Ramos (cell line): Measurements from ENCODE around the gene ZDHHC18.
"Not testable (repeated sequence)": the region's sequence is repeated elsewhere in the genome, so short reads cannot be mapped to it uniquely, and the experiment has no call there.

Experiments
- in situ Hi-C: fragments of 300-500 bp; cut with MboI; formaldehyde crosslinking; loops from one replicate; pipeline ENCODE4 v1.14.3; 2022; ENCODE audit warnings: low sequenced_read_pairs; ENCODE audit not compliant: unreplicated experiment

The ZDHHC18 gene

GRCh38 chr1:26790551-26790953 lies 35.9 kb upstream of the ZDHHC18 start:
- in situ Hi-C loops = no loop called here

GRCh38 chr1:26791148-26791547 lies 35.3 kb upstream of the ZDHHC18 start:
- in situ Hi-C loops = no loop called here

DNA sequence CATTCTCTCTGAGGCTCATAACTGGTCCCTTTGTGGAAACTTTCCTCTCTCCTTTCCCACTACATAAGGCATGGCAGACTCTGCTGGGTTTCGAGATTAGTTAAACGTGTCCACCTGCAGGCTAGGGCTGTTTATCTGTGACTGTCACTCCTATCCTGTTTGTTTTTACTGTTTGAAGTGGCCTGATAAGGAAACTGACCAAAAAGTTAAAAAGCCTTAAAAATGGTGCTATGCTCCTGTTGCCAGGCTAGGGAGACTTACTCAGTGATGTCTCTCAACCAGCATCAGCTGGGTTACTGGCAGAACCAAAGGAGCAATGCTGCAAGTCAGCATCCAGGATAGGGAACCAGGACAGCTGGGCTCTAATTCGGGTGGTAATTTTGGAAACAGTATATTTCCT lies 34.9 kb upstream of the ZDHHC18 start:
- in situ Hi-C loops = no loop called here

DNA sequence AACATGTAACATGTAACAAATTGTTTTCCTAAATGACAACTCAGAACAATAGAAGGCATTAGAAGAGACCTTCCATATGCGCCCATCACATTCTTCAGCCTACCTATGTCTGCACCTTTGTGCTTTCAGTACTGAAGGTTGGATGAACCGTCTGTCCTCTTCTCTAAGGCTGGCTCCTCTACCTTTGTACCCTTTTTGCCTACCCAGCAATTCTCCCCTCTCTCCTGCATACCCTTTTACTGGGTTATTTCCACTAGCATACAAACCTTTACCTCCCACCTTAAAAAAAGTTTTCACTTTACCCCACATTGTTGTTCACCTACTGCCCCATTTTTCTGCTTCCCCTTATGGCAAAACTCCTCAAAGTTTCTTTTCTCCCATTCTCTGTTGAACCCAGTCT lies 33.6 kb upstream of the ZDHHC18 start:
- in situ Hi-C loops = no loop called here

GRCh38 chr1:26794391-26794790 lies 32.1 kb upstream of the ZDHHC18 start:
- in situ Hi-C loops = no loop called here

DNA sequence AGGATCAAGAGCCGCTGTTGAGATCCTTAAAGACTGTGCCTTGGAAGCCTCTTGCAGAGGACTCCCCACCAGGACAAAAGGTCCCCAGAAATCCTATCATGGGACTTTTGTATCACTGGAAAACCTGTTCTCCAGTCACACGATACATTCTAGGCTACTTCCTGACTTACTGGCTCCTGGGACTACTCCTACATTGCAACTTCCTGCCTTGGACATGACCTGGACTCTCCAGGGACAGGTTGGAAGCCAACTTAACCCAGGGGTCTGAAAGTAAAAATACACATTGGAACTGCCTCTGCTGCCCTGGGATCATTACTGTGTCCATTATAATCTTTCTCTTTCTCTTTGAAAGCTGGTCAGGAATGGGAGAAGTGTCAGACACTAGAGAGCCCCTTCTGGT lies 28.9 kb upstream of the ZDHHC18 start:
- in situ Hi-C loops = loop anchor here (5.0 kb wide), 1 partner anchor 205 kb away; no protein-coding TSS in a partner anchor

DNA sequence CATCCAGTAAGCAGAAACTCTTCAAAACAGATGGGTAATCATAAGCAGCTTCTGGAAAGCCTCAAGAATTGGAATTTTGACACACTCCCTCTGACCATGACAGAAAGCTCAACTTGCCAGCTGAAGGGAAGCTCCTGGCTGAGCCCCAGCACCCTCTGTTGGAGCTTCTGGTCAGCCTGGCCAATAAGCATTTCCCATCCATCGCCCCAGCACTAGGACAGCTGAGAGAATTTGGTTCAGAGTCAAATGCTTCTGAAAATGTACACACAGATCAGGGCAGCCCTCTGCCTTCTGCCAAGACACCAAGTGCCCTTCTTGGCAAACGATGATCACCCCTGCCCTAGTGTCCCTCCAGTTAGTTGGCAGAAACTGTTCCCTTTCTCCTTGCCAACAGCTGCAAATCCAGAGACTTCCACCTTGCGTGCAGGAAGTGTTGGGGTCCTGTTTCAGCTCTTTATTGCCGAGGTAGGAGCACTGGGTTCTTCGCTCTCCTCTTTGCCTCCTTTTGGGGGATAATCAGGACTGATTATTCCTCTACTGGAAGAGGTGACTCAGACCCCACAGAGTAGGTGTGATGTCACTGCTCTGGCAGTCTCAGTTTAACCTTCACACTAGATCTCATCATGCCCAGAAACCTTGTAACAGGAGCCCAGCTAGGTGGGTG lies 26.9 kb upstream of the ZDHHC18 start:
- in situ Hi-C loops = loop anchor here (5.0 kb wide), 1 partner anchor 207 kb away; no protein-coding TSS in a partner anchor

GRCh38 chr1:26803932-26804331 lies 22.6 kb upstream of the ZDHHC18 start:
- in situ Hi-C loops = not testable (repeated sequence)

DNA sequence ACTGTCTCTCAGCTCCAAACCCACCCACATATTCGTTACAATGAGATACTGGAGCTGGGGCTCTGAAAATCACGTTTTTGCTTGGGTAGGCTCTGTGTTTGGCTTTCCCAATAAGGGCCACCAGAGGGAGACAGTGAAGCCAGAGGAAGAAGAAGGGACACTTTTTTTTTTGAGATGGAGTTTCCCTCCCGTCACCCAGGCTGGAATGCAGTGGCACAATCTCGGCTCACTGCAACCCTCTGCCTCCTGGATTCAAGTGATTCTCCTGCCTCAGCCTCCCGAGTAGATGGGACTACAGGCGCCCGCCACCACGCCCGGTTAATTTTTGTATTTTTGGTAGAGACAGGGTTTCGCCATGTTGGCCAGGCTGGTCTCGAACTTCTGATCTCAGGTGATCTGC lies 16.4 kb upstream of the ZDHHC18 start:
- in situ Hi-C loops = not testable (repeated sequence)

DNA sequence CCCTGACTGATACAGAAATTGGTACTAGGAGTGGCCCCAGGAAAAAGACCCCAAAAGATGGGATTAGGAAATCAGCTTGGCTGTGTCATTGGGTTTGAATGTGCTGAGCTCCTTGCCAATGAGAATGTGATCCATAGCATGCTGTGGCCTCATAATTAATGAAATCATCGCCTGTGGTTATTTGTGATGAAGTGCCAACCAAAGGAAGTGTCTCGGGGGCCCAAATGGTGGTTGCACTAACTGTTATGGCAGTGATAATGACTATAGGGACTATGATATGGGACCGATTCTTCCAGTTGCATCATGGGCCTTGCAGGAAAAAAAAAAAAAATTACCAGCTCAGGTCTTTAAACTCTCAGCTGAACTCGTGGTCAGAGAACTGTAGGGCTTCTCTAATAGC lies 15.4 kb upstream of the ZDHHC18 start:
- in situ Hi-C loops = no loop called here

DNA sequence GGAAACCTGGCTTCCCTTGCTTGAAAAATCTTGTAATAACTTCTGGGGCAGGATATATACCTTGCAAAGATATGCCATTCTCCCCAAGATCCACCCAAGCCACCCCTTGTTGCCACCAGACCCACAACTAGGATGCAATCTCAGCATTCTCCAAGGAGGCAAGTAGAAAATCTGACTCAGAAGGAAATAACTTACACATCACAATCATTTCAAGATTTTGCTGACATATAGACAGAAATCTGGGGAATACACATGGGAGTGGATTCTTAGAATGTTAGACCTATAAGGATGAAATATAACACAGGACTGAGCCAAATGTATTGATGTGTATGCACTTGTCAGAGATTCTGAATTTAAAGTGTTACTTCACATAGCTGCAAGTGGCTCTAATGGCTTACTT lies 14.8 kb upstream of the ZDHHC18 start:
- in situ Hi-C loops = no loop called here

GRCh38 chr1:26814377-26814776 lies 12.1 kb upstream of the ZDHHC18 start:
- in situ Hi-C loops = no loop called here

DNA sequence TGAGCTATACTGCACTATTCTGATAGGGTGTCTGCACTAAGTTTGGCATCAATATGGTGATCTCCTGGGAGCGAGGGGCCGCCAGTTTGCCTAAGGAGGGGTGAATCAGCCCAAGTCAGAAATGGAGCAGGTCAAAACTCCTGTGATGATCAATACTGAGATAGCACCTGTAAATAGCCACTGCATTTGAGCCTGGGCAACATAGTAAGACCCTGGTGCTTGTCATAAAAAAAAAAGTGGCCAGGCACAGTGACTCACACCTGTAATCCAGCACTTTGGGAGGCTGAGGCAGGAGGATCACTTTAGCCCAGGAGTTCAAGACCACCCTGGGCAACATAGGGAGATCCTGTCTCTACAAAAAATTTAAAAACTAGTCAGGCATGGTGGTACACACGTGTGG lies 11.6 kb upstream of the ZDHHC18 start:
- in situ Hi-C loops = no loop called here

GRCh38 chr1:26820784-26821269 lies 5.7 kb upstream of the ZDHHC18 start:
- in situ Hi-C loops = no loop called here

DNA sequence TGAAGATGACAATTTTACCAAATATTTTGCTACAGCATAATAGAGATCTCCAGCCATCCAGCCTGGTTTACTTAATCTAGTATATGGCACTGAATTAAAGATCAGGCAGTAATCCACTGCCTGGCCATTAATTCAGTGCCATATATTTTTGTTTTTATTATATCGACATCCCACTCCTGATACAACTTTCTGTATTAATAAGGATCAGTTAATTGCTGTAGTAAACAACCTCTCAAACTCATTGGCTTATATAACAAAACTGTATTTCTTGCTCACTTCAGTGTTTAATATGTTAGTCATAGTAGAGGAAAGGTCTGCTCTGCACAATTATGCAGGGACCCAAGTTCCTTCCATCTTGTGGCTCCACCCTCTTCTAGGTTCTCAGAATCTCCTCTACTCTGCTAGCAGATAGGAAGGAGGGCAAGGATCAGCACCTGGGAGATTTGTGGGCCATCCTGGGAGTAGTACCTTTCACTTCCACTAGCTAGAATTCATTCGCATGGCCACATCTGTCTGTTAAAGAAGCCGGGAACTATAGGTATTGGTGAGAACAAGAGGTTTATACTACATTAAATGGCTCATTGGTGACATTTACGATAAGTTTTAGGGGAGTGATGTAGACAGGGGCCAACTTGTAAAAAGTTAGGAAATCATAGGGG lies 3.6 kb upstream of the ZDHHC18 start:
- in situ Hi-C loops = no loop called here

DNA sequence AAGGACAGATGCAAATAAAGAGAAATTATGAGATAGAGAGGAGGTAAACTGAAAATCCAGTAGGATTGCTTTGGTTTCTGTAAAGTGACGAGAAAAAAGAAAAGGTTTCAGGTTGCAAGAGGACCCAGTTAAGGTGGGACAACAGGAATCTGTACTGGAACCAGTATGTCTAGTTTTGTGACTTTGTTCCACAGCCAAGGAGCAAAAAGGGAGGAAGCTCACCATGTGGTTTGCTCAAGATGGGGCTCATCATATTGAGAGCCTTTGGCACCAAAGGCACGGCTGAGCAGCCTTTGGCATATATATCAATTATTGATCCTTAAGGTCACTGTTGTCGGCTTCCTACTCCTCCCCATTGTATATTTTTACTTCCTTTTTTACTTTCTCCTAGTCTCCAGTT lies 1.8 kb upstream of the ZDHHC18 start:
- in situ Hi-C loops = no loop called here

GRCh38 chr1:26827106-26827604 lies 667 bp downstream of the ZDHHC18 start:
- in situ Hi-C loops = no loop called here

- in situ Hi-C loops = no loop called here
Observed at GRCh38 chr1:26827663-26828062, 1.2 kb downstream of the ZDHHC18 start.

- in situ Hi-C loops = no loop called here
Observed at GRCh38 chr1:26828411-26828991, 2.0 kb downstream of the ZDHHC18 start.

DNA sequence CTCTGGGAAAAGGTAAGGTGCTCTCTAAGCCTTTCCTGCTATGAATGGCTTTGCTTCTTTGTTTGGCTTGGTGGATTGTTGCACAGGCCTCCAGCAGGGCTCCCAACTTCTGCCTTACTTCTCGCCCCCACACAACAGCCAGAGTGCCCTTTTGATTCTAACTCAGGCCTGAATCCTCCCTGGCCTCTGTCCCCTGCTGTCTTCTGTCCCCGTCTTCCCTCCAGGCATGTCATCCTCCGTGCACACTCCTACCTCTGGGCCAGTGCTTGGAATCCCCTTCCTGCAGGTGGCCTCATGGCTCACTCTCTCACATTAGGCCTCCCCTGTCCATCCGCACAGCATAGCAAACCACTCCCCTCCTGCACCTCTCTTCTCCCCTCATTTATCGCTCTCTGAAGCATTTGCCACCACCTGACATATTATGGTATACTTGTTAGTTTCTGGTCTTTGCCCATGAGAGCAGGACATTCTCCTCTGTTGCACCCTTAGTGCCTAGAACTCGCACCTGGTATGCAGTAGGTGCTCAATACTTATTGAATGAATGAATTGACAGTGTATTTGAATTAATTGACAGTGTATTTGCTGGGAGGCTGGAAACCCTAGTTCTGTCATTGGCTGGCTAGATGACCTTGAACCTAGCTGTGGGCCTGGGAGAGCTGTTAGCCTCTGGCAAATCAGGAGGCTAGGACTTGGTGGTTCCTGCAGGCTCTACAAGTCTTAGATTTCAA lies 2.9 kb downstream of the ZDHHC18 start:
- in situ Hi-C loops = no loop called here

GRCh38 chr1:26831059-26831458 lies 4.6 kb downstream of the ZDHHC18 start:
- in situ Hi-C loops = no loop called here
